ENCODE data around the gene LILRB2.

Gene LILRB2

DNA sequence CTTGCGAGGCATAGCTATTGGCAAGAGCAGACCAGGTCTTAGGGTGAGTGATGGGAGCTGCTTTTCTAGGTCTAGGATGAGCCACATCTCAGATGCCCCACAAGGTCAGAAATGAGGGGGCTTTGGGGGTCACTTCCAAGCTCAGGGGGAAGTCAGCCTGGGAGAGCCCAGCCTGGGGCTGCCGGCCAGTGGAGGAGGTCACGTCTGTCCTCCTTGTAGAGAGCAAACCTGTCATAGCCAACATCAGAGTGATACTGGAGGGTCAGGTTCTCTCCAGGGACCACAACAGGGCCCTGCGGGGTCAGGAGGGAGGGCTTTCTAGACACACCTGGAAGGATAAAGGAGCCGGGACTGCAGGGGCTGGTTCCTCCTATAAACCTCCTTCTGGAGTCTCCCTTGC, 29.6 kb upstream of the LILRB2 start:
- TF ChIP-seq EZH2 (optimal IDR thresholded peaks at IDR 0.05; ENCODE audit: low read depth, low read length), result no peak
- no peak for TF ChIP-seq EZH2phosphoT487 (IDR thresholded peaks at IDR 0.05; ENCODE audit: low read length)
- TF ChIP-seq CTCF (IDR thresholded peaks at IDR 0.05; ENCODE audit: low read length), result no peak

DNA sequence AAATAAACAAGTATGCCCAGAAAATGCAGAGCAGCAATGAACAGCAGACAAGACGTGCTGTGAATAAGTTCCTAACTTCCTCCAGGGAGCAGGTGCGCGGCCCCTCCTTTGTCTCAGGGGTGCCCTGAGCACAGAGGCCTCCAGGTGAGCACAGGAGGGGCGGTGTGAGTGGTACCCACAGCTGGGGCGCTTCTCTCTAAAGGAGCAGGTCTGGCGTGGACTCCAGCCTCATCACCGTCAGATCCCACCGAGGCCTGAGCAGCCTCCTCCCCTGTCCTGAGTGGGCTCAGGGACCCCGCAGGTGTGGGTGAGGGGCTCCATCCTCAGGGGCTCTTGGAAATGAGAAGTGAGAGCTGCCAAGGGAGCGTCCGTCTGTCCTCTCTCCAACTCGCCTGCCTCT, 28.9 kb upstream of the LILRB2 start:
- Histone ChIP-seq H3K9me3 (replicated peaks; ENCODE audit: insufficient read depth, low read length) (no peaks in the 10 kb centered on the region), H3K9ac (ENCODE audit: low read length) (no peak overlapping the region), H3F3A (ENCODE audit: insufficient read depth, low read length) (no peaks in the 10 kb centered on the region)

More for the DNA sequence above, 29.6 kb upstream of the LILRB2 start:
- H3K9me3 ChIP-seq (replicated peaks; ENCODE audit: insufficient read depth, low read length), result no peaks in the 10 kb centered on the region
- H4K20me1 ChIP-seq (ENCODE audit: insufficient read depth, low read length), result no peaks in the 10 kb centered on the region
- no peak for DNase-seq
- H3K79me2 ChIP-seq (ENCODE audit: low read length), result no peaks in the 10 kb centered on the region
- no peaks in the 10 kb centered on the region for H3K9me2 ChIP-seq (replicated peaks; ENCODE audit: insufficient read depth, low read length)
- H3K27ac ChIP-seq (ENCODE audit: low read length), result no peak overlapping the region
- H3K4me3 ChIP-seq (ENCODE audit: low read length), result no peak overlapping the region
- H3F3A ChIP-seq (ENCODE audit: insufficient read depth, low read length), result no peaks in the 10 kb centered on the region
- no peaks in the 10 kb centered on the region for H3K36me3 ChIP-seq (replicated peaks; ENCODE audit: insufficient read depth, low read length)
- H3K4me2 ChIP-seq (ENCODE audit: low read depth, low read length), result no peak overlapping the region
- H3K4me1 ChIP-seq (ENCODE audit: low read length), result no peaks in the 10 kb centered on the region
- peaks cover 78% of the 10 kb centered on the region for H3K27me3 ChIP-seq (replicated peaks; ENCODE audit: insufficient read depth, low read length)
- no peak overlapping the region for H2AFZ ChIP-seq (ENCODE audit: low read length)
- H3K9ac ChIP-seq (ENCODE audit: low read length), result no peak overlapping the region

GRCh38 chr19:54307389-54308020, 26.6 kb upstream of the LILRB2 start:
- Histone ChIP-seq H3K9ac (ENCODE audit: low read length) (no peak overlapping the region), H3K36me3 (replicated peaks; ENCODE audit: insufficient read depth, low read length) (no peaks in the 10 kb centered on the region), H3K27me3 (replicated peaks; ENCODE audit: insufficient read depth, low read length) (peaks cover 63% of the 10 kb centered on the region), H2AFZ (ENCODE audit: low read length) (no peak overlapping the region), H3F3A (ENCODE audit: insufficient read depth, low read length) (no peaks in the 10 kb centered on the region), H3K4me1 (ENCODE audit: low read length) (no peaks in the 10 kb centered on the region), H3K9me2 (replicated peaks; ENCODE audit: insufficient read depth, low read length) (no peaks in the 10 kb centered on the region), H3K9me3 (replicated peaks; ENCODE audit: insufficient read depth, low read length) (no peaks in the 10 kb centered on the region), H3K27ac (ENCODE audit: low read length) (no peak overlapping the region), H3K79me2 (ENCODE audit: low read length) (no peaks in the 10 kb centered on the region), H4K20me1 (ENCODE audit: insufficient read depth, low read length) (no peaks in the 10 kb centered on the region), H3K4me2 (ENCODE audit: low read depth, low read length) (no peak overlapping the region), H3K4me3 (ENCODE audit: low read length) (no peak overlapping the region)
- no peak for DNase-seq
- TF ChIP-seq EZH2phosphoT487 (IDR thresholded peaks at IDR 0.05; ENCODE audit: low read length) (no peak), CTCF (IDR thresholded peaks at IDR 0.05; ENCODE audit: low read length) (no peak), EZH2 (optimal IDR thresholded peaks at IDR 0.05; ENCODE audit: low read depth, low read length) (no peak)

More for the DNA sequence above, 28.9 kb upstream of the LILRB2 start:
- H3K4me1 ChIP-seq (ENCODE audit: low read length), result no peaks in the 10 kb centered on the region
- H2AFZ ChIP-seq (ENCODE audit: low read length), result no peak overlapping the region
- H3K79me2 ChIP-seq (ENCODE audit: low read length), result no peaks in the 10 kb centered on the region
- TF ChIP-seq CTCF (IDR thresholded peaks at IDR 0.05; ENCODE audit: low read length) (no peak), EZH2phosphoT487 (IDR thresholded peaks at IDR 0.05; ENCODE audit: low read length) (no peak), EZH2 (optimal IDR thresholded peaks at IDR 0.05; ENCODE audit: low read depth, low read length) (no peak)
- peaks cover 72% of the 10 kb centered on the region for H3K27me3 ChIP-seq (replicated peaks; ENCODE audit: insufficient read depth, low read length)
- H3K4me3 ChIP-seq (ENCODE audit: low read length), result no peak overlapping the region
- no peaks in the 10 kb centered on the region for H4K20me1 ChIP-seq (ENCODE audit: insufficient read depth, low read length)
- no peaks in the 10 kb centered on the region for H3K36me3 ChIP-seq (replicated peaks; ENCODE audit: insufficient read depth, low read length)
- no peak for DNase-seq
- H3K9me2 ChIP-seq (replicated peaks; ENCODE audit: insufficient read depth, low read length), result no peaks in the 10 kb centered on the region
- no peak overlapping the region for H3K4me2 ChIP-seq (ENCODE audit: low read depth, low read length)
- no peak overlapping the region for H3K27ac ChIP-seq (ENCODE audit: low read length)

All from MM.1S (cell line).